A549 treated with CORT108297 at 1 μM for 4 hours (cell line): ENCODE data around the gene GPR142. TPM values are rescaled to one million over a fixed set of nuclear protein-coding genes. Genes with fewer than 3 reads are reported as not detected.

Experiments
- total RNA-seq: library from RNA; stranded (reverse); fragments of 200-300 nt; extraction: Qiagen RNA extraction; gene quantifications from 5 replicates; pipeline ENCODE4 v1.2.3, GENCODE V29; 2022

GPR142 gene, protein sequence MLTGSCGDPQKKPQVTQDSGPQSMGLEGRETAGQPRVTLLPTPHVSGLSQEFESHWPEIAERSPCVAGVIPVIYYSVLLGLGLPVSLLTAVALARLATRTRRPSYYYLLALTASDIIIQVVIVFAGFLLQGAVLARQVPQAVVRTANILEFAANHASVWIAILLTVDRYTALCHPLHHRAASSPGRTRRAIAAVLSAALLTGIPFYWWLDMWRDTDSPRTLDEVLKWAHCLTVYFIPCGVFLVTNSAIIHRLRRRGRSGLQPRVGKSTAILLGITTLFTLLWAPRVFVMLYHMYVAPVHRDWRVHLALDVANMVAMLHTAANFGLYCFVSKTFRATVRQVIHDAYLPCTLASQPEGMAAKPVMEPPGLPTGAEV
- 0.08 TPM in 1 of 5 replicates, not detected in the others for total RNA-seq

DNA sequence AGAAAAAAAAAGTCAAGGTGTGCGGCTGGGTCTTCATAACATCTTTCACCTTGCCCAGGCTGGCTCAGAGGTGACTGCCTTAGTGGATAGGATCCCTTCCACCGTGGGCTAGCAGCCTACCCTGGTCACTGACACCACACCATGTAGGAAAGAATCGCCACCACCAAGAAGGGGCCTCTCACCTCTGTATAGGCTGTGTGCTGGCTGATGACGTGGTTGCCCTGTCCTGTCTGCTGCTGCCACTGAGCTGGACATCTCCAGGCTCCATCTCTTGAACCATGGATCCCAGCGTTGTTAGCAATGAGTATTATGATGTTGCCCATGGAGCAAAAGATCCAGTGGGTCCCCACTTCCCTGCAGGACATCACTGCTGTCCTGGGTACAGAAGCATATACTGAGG, at the start of gene GPR142:
Gene GPR142, plus strand, starts transcription at position 301 of the 400 bp plus-strand sequence. CDS start 2,035 bp downstream, outside the sequence.

DNA sequence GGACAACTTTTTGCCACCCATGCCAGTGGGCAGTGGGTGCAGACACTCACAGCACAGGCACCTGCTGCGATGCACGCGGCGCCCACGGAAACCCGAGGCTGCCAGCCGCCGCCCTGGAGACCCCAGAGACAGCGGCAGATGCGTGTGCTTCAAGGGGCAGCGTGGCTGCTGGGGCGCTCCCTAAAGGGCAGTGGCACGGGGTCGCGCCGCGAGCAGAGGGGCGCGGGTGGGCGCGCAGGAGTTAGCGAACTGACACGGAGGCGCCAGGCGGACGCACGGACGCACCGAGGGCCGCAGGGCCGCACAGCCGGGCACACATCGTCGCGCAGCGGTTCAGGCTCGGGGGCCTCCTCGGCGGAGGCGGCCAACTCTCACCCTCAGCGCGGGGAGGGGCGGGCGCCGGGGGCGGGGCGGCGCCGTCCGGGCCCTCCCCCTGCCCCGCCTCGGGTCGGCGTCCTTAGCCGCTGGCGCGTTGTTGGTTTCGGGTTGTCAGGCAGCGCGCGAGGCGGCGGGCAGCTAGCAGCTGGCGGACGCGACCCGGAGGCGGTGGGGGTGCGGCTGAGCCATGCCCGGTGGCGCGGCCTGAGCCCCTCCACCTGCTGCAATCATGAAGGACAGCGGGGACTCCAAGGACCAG, 41.4 kb upstream of the GPR142 start, which contains the start of gene KIF19:
Gene KIF19, plus strand, starts transcription at position 484 of the 637 bp plus-strand sequence. Its CDS starts 124 bp downstream, at position 608.

DNA sequence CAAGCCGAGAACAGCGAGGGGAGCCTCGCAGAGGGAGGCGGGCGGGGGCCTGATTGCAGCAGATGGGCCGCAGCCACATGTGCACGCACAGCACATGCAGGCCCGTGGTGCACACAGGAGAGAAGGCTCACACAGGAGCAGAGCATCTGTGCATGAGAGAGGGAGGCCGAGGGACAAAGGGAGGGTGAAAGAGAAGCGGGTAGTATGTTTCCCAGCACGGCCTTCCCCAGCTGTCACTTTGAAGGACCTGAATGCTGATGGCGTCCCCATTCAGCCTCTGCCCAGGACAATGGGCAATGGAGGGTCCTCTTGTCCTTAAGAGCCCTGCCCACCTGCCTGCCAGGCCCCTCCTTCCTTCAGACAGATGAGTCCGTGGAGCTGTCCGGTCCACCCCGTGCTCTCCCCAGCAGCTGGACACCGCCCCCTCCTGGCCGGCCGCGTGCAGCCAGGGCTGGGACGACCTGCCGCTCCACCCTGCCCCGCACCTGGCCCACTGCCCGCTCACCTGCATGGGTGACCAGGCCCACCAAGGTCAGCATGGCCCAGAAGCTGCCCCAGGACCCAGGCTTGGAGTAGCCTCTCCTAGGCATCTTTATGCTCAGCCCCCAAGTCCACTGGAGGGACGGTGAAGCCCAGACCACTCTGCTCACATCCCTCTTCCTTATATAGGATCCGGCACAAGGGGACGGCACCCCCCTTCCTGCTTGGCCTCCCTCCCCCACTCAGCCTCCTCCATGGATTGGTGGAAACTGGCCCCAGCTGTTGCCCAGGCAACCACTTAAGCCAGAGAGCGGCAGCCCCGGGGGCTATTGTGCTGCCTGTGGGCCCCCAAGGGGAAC, 5.9 kb upstream of the GPR142 start, which contains the start of gene BTBD17:
Gene BTBD17, minus strand, starts transcription at position 639 of the 839 bp plus-strand sequence. Its CDS starts 49 bp downstream, at position 590.

Other genes with a start within 250 kb of the GPR142 start
- gene RPL38, start 163.8 kb upstream of the GPR142 start, total RNA-seq: 2,669 to 3,166 TPM (median 2,938 TPM) in 5 replicates
- gene TTYH2, start 153.9 kb upstream of the GPR142 start, total RNA-seq: 1.5 to 2.7 TPM (median 2.1 TPM) in 5 replicates
- 0.06 to 0.09 TPM in 2 of 5 replicates, not detected in the others for gene DNAI2, start 93.3 kb upstream of the GPR142 start, total RNA-seq
- gene KIF19, start 41.3 kb upstream of the GPR142 start, total RNA-seq: 0.03 TPM in 1 of 5 replicates, not detected in the others
- 0.05 to 0.06 TPM in 2 of 5 replicates, not detected in the others for gene BTBD17, start 5.6 kb upstream of the GPR142 start, total RNA-seq
- 58.6 to 85.4 TPM (median 75.2 TPM) in 5 replicates for gene GPRC5C, start 64.6 kb downstream of the GPR142 start, total RNA-seq
- 0.07 to 0.12 TPM (median 0.07 TPM) in 3 of 5 replicates, not detected in the others for gene CD300A, start 99.1 kb downstream of the GPR142 start, total RNA-seq
- 0.03 to 0.14 TPM (median 0.09 TPM) in 4 of 5 replicates, not detected in the other for gene CD300LB, start 164.0 kb downstream of the GPR142 start, total RNA-seq
- gene CD300C, start 178.6 kb downstream of the GPR142 start, total RNA-seq: 0.09 to 0.20 TPM (median 0.16 TPM) in 5 replicates
- gene CD300H, start 200.0 kb downstream of the GPR142 start, total RNA-seq: 0.32 to 0.76 TPM (median 0.53 TPM) in 5 replicates
- gene CD300LD, start 224.8 kb downstream of the GPR142 start, total RNA-seq: not detected in 5 replicates